NCI-H748 (cell line): Measurements from ENCODE around the gene NTM.
A peak's percentile ranks its signal among the peaks of the same experiment; 100 is the strongest.

ENCODE experiments used
- DNase-seq: peaks from one replicate; lab custom pipeline; 2025; ENCODE audit not compliant: unreplicated experiment; lab: John Stamatoyannopoulos, UW

NTM gene

DNA sequence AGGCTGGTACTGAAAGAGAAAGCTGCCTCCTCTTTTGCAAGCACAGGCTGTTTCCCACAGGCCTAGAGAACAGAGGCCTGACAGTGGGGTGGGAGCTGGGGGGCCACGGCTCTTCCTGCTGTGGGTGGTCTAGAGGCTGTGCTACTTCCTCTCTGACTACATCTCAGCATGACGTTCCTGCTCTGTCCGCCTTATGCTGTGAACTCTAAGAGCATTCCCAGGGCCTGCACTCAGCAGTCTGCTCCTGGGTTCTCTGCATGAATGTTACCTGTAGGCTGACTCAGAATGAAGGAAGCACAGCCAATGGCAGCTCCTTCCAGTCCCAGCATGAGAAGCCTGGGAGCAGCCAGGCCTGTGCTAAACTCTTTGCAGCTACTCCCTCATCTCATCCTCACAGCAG is 534.3 kb downstream of the NTM start:
- no peak for DNase-seq

DNA sequence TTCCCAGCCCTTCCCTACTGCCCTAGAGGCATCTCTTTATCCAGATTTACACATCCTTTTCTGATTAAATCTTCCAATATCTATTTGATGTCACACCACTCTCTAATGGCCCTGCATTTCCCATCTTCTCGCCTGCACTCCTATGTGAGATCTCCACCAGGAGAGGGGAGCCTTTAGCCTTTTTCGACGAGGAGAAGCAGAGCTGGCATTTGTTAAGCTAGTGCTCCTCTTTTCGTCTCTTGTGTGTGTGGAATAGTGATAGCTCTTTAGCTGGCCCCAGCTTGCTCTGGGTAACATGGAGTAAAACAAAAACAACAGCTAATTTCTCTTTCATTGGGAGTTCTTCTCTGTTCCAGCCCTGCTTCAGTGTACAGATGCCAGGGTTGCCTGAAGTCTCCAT is 536.5 kb downstream of the NTM start:
- no peak for DNase-seq

DNA sequence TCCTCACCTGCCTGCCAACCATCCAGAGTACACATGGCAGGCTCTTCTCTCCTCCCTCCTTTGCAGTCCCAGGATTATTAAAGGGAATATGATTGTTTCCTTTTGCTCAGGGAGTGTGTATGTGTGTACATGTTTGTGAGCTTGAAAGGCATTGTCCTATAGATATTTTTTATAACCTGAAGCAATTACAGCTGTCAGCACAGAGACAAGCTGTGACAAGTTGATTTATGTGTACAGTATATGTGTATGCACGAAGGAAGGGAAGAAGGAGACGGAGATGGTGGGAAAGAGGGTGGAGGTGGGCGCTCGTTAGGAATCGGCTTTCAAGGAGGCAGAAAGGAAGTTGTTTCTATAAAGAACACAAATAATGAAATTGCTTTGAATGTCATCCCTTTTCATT is 537.0 kb downstream of the NTM start:
- peak; percentile 34 for DNase-seq

DNA sequence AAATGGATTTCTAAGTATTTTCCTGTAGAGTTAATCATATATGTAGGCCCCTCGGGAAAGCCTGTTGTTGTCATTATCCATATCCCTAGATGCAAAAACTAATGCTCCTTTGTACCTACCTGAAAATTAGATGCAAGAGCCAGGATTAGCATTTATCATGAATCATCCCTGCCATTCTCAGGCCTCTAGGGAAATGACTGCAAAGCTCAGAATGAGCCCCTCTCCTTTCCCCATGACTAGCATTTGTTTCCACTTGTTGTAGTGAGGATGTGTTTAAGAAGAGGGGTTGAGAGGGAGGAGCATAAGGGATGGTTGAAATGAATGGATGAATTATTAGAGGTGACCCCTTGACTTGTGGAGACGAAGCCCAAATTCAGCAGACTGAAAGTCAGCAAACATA is 537.9 kb downstream of the NTM start:
- DNase-seq: no peak

DNA sequence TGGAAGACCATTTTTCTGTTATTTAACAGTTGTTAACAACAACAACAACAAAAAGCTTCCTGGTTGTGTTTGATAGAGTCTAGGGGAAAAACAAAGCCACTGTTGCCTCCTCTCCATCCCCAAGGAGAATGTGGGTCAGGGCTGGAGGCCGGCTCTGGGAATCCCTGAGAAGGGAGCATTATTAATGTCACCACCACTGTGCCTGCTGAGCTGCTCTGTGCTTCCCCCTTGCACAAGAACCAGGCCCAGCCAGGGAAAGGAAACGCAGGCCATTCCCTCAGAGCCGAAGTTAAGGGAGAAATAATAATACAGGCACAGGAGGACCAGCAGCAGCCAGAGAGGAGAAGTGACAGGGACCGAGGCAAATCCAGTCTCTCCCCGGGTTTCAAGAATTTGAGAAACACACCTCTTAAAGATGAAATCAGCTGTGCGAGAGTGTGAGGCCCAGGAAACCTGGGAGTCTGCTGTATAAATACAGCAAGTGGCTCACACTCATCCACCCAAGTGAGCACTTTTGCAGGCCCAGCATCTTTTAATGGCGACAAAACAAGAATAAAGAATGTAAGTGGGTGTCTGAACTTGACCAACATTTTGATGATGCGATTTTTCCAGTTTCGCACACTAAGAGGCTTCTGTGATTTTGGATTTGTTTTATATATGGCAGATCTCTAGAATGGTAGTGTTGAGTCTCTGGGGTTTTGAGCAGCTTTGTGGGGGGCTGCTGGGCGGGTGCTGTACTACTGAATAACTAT is 539.2 kb downstream of the NTM start:
- peak; percentile 44 for DNase-seq

DNA sequence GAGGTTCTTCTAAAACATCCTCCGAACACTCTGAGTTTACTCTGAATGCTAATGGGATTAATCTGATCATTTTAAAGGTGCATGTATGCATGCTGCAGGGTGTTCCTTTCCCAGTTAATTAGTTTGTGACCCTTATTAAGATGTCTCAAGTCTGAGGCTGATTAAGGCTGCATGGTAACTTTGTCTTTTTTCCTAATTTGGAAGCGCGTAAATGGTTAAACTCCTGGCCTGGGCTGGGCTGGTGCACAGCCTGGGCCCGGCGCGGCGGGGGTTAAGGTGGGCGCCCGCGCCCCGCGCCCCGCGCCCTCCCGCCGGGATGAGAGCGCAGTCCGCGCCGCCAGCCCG is 539.7 kb downstream of the NTM start:
- no peak for DNase-seq

DNA sequence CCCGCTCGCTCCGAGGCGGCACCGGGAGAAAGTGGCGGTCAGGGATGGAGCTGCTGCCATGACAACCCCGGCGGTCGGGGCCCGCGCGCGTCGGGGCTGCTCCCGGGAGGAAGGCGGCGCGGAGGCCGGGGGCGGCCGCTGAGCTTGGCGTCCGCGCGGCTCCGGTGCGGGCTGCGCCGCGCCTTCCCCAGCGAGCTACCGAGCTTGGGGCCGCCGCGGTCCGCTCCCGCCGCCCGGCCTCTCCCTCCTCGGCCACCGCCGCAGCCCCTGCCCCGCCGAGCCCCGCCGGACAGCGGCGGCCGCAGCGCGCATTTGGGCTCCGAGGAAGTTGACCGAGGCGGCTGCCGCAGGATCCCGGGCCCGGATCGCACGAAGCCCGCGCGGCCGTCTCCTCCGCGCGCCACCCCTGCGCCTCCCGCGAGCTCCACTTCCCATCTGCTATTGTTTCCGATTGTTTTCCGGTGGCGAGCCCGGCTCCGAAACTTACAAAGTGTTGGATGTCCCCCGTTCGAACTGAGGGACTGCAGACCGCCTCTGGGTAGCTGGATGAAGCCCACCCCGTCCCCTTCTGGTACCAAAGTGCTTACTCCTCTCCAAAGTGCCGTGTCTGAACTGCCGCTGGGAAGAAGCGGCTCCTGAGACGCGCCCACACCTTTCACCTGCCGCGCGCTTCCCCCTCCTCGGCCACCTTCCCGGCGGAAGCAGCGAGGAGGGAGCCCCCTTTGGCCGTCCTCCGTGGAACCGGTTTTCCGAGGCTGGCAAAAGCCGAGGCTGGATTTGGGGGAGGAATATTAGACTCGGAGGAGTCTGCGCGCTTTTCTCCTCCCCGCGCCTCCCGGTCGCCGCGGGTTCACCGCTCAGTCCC is 540.3 kb downstream of the NTM start:
- peak; percentile 68 for DNase-seq

DNA sequence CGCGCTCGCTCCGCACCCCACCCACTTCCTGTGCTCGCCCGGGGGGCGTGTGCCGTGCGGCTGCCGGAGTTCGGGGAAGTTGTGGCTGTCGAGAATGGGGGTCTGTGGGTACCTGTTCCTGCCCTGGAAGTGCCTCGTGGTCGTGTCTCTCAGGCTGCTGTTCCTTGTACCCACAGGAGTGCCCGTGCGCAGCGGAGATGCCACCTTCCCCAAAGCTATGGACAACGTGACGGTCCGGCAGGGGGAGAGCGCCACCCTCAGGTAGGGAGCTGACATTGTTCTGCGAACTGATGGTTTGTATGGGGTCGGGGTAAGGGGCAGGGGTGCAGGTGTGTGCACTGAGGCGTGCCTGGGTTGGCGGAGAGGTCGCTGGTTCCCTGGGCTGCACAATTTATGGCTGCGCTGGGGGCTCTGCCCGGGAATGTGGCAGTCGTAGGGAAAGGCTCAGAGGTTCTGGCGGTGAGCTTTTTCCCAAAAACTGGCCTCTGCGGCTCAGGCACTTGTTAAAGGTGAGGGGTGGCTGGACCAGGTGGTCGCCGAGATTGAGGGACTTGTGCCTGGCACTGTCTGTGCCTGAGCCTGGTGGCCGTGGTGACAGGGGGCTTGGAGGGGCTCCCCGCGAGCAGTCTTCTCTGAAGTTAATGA is 541.1 kb downstream of the NTM start:
- DNase-seq: peak; percentile 77

DNA sequence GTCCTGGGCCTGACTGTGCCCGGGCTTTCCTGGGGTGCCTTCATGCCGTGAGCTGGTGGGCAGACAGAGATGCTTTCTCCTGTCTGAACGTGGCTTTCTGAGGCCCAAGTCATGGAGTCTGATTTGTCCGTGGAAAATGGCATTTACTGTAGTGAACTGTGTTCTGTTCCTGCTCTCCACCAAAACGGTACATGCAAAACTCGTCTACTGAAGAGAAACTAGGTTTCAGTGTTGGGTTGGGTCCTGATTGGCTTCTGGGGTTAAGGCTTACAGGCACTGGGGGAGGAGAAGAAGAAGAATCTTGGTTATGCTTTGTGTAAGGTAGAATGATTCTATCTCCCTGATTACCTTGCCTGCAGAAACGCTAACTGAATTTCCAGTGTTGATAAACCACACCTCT is 541.7 kb downstream of the NTM start:
- peak; percentile 53 for DNase-seq

DNA sequence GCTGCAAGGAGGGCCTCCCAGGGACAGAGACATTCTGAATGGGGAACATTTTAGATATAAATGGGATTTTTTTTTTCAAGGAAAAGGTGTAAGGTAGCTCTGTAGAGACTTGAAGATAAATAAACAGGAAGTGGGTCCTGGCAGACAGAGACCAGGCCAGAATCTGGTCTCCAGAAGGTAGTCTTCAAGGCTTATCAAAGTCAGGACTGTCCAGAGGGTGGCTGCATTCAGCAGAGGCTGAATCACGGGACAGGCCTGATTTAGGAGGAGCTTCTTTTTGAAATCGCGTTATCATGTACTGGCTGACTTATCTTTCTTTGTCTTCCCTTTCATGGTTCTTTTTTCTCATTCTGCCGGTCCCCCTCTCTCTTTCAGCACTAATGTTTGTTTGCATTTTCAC is 542.9 kb downstream of the NTM start:
- no peak for DNase-seq

DNA sequence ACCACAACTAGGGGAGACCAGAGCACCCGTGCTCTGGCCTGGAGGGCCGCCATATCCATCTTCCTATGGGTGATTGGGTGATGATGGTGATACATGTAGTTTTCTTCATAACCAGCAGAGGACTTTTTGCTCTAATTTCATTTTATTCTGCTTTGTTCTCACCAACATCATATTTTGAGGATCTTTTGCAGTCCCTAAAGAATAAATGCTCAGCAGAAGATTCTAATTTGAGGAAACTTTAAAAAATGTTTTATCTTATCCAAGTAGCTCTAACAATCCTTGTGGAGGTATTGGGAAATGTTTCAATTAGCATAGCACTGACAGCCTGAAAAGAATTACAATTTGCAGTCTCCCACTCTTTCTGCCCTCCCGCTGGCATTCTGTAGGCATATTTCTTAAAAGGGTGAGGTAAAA is 544.0 kb downstream of the NTM start:
- DNase-seq: peak; percentile 23

DNA sequence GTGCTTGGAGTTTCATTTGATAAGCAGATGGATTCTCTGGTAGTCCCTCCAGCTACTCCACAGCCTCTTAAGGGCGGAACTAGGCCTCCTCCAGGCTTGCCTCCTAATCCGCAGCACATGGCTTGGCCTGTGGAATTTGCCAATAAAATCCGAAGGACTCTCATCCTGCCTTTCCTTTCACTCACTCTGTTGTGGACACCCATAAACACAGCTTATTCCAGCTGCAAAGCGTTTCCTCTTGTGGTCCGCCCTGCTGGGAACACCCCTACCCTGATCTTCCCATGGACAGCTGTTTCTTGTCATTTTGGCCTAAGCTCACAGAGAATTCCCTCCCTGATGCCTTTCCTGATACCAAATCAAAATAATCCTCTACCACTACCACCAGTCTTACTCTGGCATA is 546.2 kb downstream of the NTM start:
- no peak for DNase-seq

DNA sequence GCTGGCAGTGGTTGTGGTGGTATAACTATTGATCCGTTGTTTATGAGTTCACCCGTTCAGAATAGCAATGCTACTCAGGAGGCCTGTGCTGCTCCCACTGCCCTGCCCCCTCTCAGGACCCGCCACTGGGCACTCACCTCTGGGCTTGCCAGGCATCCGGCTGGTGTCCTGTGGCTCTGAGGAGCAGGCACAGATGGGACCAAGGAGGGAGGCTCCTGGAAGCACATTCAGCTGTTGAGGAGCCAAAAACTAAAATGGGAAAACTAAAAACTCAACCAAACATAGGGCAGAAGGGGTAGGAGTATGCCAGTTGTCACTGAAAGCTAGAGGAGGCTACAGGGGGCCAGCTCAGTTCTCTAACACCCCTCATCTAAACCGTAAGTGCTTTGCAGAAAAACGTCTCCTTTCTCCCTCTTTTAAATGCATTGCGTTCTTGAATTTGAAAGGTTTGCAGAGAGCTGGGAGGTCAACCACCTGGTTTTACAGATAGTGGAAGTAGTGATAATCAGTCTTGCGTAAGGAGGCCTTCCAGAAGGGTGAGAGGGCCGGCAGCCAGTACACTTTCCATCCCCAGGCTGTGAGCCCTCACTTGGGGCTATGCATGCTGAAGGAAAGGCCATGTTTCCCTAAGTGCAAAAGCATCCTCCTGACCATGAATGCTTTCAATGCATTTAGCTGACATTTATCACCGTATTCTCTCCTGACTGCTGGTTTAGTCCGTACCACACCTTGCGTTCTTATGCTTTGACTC is 547.4 kb downstream of the NTM start:
- DNase-seq: no peak

DNA sequence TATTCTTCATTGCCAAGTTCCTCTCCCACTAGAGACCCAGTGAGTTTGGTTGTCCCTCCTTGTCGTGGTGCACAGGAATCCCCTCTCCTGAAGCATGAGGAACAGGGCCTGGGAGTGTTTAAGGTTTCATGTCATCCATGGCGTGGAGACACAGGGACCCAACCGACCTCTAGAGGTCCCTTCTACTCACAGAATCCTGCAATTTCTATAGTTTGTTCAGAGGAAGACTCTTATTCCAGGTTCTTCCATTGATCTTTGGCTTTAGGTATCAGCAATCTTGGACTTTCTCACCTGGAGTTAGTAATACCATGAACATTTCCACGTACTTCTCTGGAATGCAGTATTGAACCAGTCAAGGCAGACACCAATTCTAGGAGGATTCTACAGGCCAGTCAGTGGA is 548.2 kb downstream of the NTM start:
- no peak for DNase-seq

DNA sequence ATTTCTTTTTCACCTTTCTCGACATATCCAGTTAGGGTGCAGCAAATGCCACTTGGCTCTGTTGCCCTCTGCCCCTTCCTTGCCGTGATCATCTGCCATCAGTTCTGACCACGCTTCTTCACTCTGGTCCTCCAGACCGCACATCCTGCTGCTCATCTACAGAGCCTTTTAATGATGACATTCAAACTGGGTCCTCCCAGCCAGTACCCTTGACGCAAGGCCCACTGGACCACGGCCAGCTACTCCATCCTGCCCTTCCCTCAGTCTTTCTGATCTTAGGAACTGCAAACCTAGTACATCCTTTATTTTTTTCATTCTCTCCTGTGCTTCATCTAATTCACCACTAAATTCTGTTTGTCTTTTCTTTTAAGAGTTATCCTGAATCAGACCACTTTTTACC is 551.8 kb downstream of the NTM start:
- DNase-seq: no peak

DNA sequence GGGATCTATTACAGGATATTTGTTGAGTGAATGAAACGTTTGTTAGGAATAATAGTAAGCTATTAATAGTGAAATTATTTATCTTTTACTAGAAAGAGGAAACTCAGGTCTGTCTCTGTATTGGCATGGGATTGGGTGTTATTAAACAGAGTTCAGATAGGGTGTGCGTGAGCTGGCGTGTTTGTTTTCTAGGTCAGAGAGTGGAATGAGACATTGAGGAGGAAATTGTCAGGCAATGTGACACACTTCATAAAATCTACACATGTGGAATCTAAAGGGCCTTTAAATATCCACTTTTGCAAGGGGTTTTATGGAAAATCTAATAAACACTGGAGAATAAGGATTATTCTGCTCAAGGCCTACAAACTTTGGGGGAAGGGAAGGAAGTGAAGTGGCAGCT is 552.9 kb downstream of the NTM start:
- no peak for DNase-seq

DNA sequence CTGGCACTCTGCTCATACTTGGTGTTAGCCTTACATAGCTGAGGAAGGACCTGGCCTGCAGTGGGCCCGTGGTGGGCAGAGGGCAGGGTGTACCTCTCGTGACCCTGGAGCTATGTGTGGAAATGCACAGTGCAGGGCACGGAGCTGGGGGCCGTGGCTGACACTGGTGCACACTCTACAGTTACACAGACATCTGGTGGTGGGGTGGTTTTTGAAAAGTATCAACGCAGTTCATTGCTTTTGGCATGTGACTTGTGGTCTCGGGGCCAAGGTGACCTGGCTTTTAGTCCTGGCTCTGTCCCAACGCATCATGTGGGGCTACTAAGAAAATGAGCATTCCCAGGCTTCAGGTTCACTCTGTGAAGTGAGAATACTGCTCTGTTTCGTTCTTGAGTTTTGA is 553.6 kb downstream of the NTM start:
- no peak for DNase-seq

DNA sequence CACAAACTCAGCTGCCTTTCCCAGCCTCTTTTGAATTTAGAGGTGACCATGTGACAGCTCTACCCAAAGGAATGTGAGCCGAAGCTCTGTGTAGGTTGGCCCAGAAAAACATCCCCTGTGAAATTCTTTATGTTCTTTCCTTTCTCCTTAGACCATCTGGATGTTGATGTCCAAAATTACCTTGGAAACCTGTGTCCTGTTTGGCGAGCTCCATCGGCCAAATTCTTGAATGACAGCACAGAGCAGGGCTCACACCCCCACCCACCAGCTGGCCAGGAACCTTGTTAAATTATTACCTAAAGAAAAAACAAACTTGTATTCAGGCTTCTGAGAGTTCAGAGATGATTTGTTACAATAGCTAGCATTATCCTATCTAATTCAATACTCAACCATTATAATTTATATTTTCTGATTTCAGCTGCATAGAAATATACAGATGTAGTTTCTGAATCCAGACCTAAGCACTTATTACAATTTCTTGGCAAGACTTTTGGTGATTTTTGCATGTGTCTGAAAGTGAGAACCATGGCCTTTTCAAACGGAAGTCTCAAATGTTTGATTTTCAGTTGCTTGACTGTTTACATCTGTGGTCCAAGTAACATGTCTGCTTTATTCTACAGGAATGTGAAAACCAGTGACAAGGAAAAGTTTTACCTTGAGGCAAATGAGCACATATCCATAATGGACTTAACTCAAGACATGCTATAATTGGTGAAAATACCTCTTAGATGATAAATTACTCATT is 554.2 kb downstream of the NTM start:
- DNase-seq: no peak

DNA sequence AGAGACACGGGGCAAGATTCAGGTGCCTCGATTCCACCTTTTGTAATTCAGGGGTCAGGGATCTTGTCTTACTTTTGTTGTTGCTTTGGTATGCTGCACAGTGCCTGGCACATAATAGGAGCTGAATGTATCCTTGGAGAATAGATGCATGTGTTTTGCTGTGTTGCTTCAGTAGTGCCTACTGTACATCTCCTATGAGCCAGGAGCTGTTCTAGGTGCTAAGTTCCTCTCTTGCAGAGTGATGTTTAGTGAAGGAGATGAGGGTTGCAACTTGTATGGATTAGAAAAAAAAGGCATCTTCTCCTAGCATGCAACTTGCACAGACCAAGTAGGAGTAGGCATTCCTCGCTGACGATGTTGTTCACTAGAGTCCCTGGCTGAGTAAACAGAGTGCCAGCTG is 555.4 kb downstream of the NTM start:
- no peak for DNase-seq

DNA sequence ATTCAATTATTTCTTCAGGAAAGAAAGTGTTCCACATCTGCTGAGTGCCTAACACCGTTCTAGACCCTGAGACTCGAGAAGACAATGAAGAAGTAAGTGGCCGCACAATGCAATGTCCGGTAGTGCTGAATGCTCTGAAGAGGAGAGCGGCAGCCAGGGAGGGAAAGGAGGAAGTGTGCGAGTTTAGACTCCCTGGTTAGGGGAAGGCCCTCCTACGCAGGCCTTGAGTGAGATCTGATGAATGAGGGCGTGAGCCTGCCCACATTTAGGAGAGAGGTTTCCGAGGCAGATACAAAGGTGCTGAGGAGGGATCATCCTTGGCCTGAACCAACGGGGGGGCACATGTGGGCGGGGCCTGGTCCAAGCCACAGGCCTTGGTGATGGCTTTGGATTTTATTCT is 558.6 kb downstream of the NTM start:
- no peak for DNase-seq
